K562 (cell line): ENCODE results near the gene NECTIN4. TPM values are rescaled to one million over a fixed set of nuclear protein-coding genes. Genes with fewer than 3 reads are reported as not detected.

Experiments
- CSDE1 ChIP-seq, 2 experiments: fragments of 450-650 bp; IDR thresholded peaks; 2 replicates each; pipeline ENCODE4 v1.6.1; 2016; ENCODE audit warnings: mild to moderate bottlenecking in 1 of 2
- DPF2 ChIP-seq: fragments of 450-650 bp; IDR thresholded peaks from 2 replicates; pipeline ENCODE4 v1.6.1; 2016
- FOXJ2 ChIP-seq: fragments of 200-800 bp; sonication (Bioruptor generic); IDR thresholded peaks from 2 replicates; pipeline ENCODE4 v1.6.1; 2016; ENCODE audit warnings: missing genetic modification characterization, missing compliant biosample characterization
- GABPA ChIP-seq: fragments of 200-800 bp; sonication (Bioruptor generic); conservative IDR thresholded peaks from 2 replicates; pipeline ENCODE4 v1.6.1; 2016; ENCODE audit warnings: low read depth, missing genetic modification characterization, missing compliant biosample characterization
- HDAC3 ChIP-seq: fragments of 450-650 bp; IDR thresholded peaks from 2 replicates; pipeline ENCODE4 v1.6.1; 2018; ENCODE audit warnings: borderline replicate concordance, mild to moderate bottlenecking, moderate library complexity; ENCODE audit not compliant: partially characterized antibody
- HDAC8 ChIP-seq: fragments of 450-650 bp; IDR thresholded peaks from 2 replicates; pipeline ENCODE4 v1.6.1; 2016; ENCODE audit warnings: mild to moderate bottlenecking, missing genetic modification characterization, moderate library complexity, missing compliant biosample characterization
- HIVEP1 ChIP-seq: fragments of 250-450 bp; sonication (Bioruptor Pico); IDR thresholded peaks from 2 replicates; pipeline ENCODE4 v1.4.0; 2020; ENCODE audit warnings: mild to moderate bottlenecking
- HNRNPL ChIP-seq: fragments of 200-400 bp; formaldehyde crosslinking; IDR thresholded peaks from 2 replicates; pipeline ENCODE4 v1.6.1; 2017; ENCODE audit warnings: low read depth, mild to moderate bottlenecking, low read length
- HNRNPLL ChIP-seq: fragments of 200-400 bp; formaldehyde crosslinking; IDR thresholded peaks from 2 replicates; pipeline ENCODE4 v1.6.1; 2017; ENCODE audit warnings: low read length, low read depth, mild to moderate bottlenecking; ENCODE audit not compliant: poor library complexity, severe bottlenecking
- KDM2B ChIP-seq: fragments of 250-450 bp; sonication (Bioruptor Pico); IDR thresholded peaks from 2 replicates; pipeline ENCODE4 v1.8.0; 2021; ENCODE audit warnings: mild to moderate bottlenecking, moderate library complexity
- STAG1 ChIP-seq: sonication (generic); formaldehyde crosslinking; IDR thresholded peaks from 2 replicates; pipeline ENCODE4 v1.5.0; 2020; ENCODE audit warnings: missing genetic modification reagents, borderline replicate concordance
- STAT5B ChIP-seq: fragments of 250-450 bp; sonication (Bioruptor Pico); IDR thresholded peaks from 2 replicates; pipeline ENCODE4 v1.8.0; 2021; ENCODE audit warnings: mild to moderate bottlenecking, inconsistent platforms
- TFAM ChIP-seq: fragments of 250-450 bp; sonication (Bioruptor Pico); conservative IDR thresholded peaks from 2 replicates; pipeline ENCODE4 v1.5.0; 2021; ENCODE audit warnings: mild to moderate bottlenecking, moderate library complexity
- THRB ChIP-seq: fragments of 450-650 bp; formaldehyde crosslinking; conservative IDR thresholded peaks from 2 replicates; pipeline ENCODE4 v1.4.0; 2022; ENCODE audit warnings: mild to moderate bottlenecking, missing genetic modification characterization
- ZBED1 ChIP-seq: IDR thresholded peaks from 2 replicates; pipeline ENCODE4 v1.6.1; 2014
- ZFX ChIP-seq: sonication (generic); formaldehyde crosslinking; IDR thresholded peaks from 2 replicates; pipeline ENCODE4 v1.8.0; 2022; ENCODE audit warnings: mild to moderate bottlenecking, missing genetic modification reagents, moderate library complexity
- ZNF12 ChIP-seq: sonication (generic); formaldehyde crosslinking; IDR thresholded peaks from 2 replicates; pipeline ENCODE4 v1.4.0; 2020; ENCODE audit warnings: mild to moderate bottlenecking, missing genetic modification reagents
- ZNF133 ChIP-seq: fragments of 250-450 bp; sonication (Bioruptor Pico); IDR thresholded peaks from 2 replicates; pipeline ENCODE4 v1.4.0; 2020; ENCODE audit warnings: mild to moderate bottlenecking
- ZNF140 ChIP-seq: fragments of 250-450 bp; sonication (Bioruptor Pico); IDR thresholded peaks from 2 replicates; pipeline ENCODE4 v1.8.0; 2021; ENCODE audit warnings: moderate library complexity, mild to moderate bottlenecking, inconsistent platforms
- ZNF395 ChIP-seq: fragments of 200-800 bp; sonication (Bioruptor generic); IDR thresholded peaks from 2 replicates; pipeline ENCODE4 v1.6.1; 2017; ENCODE audit warnings: missing genetic modification characterization, missing compliant biosample characterization
- ZNF511 ChIP-seq: sonication (generic); formaldehyde crosslinking; IDR thresholded peaks from 2 replicates; pipeline ENCODE4 v1.8.0; 2022; ENCODE audit warnings: mild to moderate bottlenecking, missing genetic modification reagents
- ZNF609 ChIP-seq: sonication (generic); formaldehyde crosslinking; IDR thresholded peaks from 2 replicates; pipeline ENCODE4 v1.8.1; 2023; ENCODE audit warnings: missing genetic modification reagents, mild to moderate bottlenecking, borderline replicate concordance
- polyA plus RNA-seq, 8 experiments: library from polyadenylated mRNA; depleted of rRNA in 4 of 8; stranded (reverse) in 5 of 8; unstranded in 3 of 8; fragments of >200 nt; fragmentation: Nextera tagmentation in 2 of 8; fragmentation: Illumina TruSeq in 1 of 8; extraction: Ambion mirVana in 2 of 8; extraction: Trizol in 1 of 8; gene quantifications; 2 replicates each; pipeline versions ENCODE4 v1.2.1 to v1.2.3, GENCODE V29; 2011 to 2014; ENCODE audit warnings: inconsistent platforms in 1 of 8, missing spikeins in 1 of 8
- total RNA-seq, 7 experiments: library from RNA; depleted of rRNA in 6 of 7; stranded (reverse); fragments of >200 nt in 6 of 7; fragmentation: Illumina TruSeq in 2 of 7; extraction: Trizol in 2 of 7; gene quantifications; 2 replicates each; pipeline versions ENCODE4 v1.2.1 to v1.2.3, GENCODE V29; 2011 to 2021; ENCODE audit warnings: low replicate concordance in 1 of 7

NECTIN4 gene
- total and polyA plus RNA-seq, 9 of the 15 experiments (the other 6 are each of a cell fraction or from before 2014, with no cell fraction given): 0.01 to 0.09 TPM; not detected in 7

GRCh38 chr1:161115132-161115711, 25.9 kb upstream of the NECTIN4 start (continued):
- TF ChIP-seq ZNF609: no peak
- no peak for TF ChIP-seq ZNF133 (CRISPR knock-in tag)
- no peak for TF ChIP-seq HNRNPLL
- no peak for TF ChIP-seq STAG1 (CRISPR knock-in tag)
- TF ChIP-seq HDAC8 (tag): no peak
- TF ChIP-seq HDAC3: no peak
- no peak for TF ChIP-seq HNRNPL
- no peak for TF ChIP-seq FOXJ2
- TF ChIP-seq STAT5B (CRISPR knock-in tag): no peak
- TF ChIP-seq ZNF511 (CRISPR knock-in tag): no peak
- TF ChIP-seq ZNF395 (CRISPR knock-in tag): no peak; the same call in 1 of the 2 replicates
- no peak for TF ChIP-seq TFAM (CRISPR knock-in tag)
- peak; percentile 69; the same call in 1 of the 2 replicates for TF ChIP-seq THRB
- peak; percentile 58; the same call in 1 of the 2 replicates for TF ChIP-seq DPF2
- TF ChIP-seq ZFX (CRISPR knock-in tag): no peak
- TF ChIP-seq KDM2B: no peak
- no peak for TF ChIP-seq HIVEP1 (CRISPR knock-in tag)
- 0 out of 2 replicates have a peak, but pooled peaks have one; percentile 24 for TF ChIP-seq GABPA (tag)
- no peak for TF ChIP-seq ZNF140 (CRISPR knock-in tag)
- TF ChIP-seq ZBED1: no peak
- no peak for TF ChIP-seq ZNF12 (CRISPR knock-in tag)
- TF ChIP-seq CSDE1 (IDR thresholded peaks at IDR 0.05): no peak
